GM12878 (cell line): Measurements from ENCODE around the gene POC5. TPM values are rescaled to one million over a fixed set of nuclear protein-coding genes. Genes with fewer than 3 reads are reported as not detected.

Source experiments
- ATF7 ChIP-seq: fragments of 450-650 bp; IDR thresholded peaks from 2 replicates; pipeline ENCODE4 v1.6.1; 2016; ENCODE audit warnings: low read depth, mild to moderate bottlenecking
- BACH1 ChIP-seq: fragments of 450-650 bp; IDR thresholded peaks from 2 replicates; pipeline ENCODE4 v1.6.1; 2017; ENCODE audit warnings: mild to moderate bottlenecking, borderline replicate concordance
- CBX3 ChIP-seq: fragments of 200-600 bp; sonication (generic); IDR thresholded peaks from 2 replicates; pipeline ENCODE4 v1.6.1; 2016; ENCODE audit warnings: low read depth, borderline replicate concordance
- EED ChIP-seq: sonication (generic); IDR thresholded peaks from 2 replicates; pipeline ENCODE4 v1.6.1; 2016; ENCODE audit warnings: antibody characterized with exemption, low read depth
- ETV6 ChIP-seq, 2 experiments: fragments of 450-650 bp in 1 of 2; IDR thresholded peaks in 1 of 2; conservative IDR thresholded peaks in 1 of 2; 2 replicates each; pipeline ENCODE4 v1.6.1; 2014; ENCODE audit warnings: antibody characterized with exemption in 1 of 2, borderline replicate concordance in 1 of 2, low read depth in 1 of 2, mild to moderate bottlenecking in 1 of 2, moderate library complexity in 1 of 2
- IKZF2 ChIP-seq, 2 experiments: fragments of 450-650 bp; IDR thresholded peaks; 2 replicates each; pipeline ENCODE4 v1.6.1; 2017; ENCODE audit warnings: mild to moderate bottlenecking in 2 of 2, moderate library complexity in 2 of 2
- IRF4 ChIP-seq: IDR thresholded peaks from 2 replicates; pipeline ENCODE4 v1.6.1; 2011; ENCODE audit warnings: low read depth, low read length
- JUNB ChIP-seq: IDR thresholded peaks from 2 replicates; pipeline ENCODE4 v1.6.1; 2016; ENCODE audit warnings: antibody characterized with exemption, mild to moderate bottlenecking
- MTA3 ChIP-seq: IDR thresholded peaks from 2 replicates; pipeline ENCODE4 v1.6.1; 2012; ENCODE audit warnings: low read length, inconsistent platforms, borderline replicate concordance
- NFIC ChIP-seq: IDR thresholded peaks from 2 replicates; pipeline ENCODE4 v1.6.1; 2012; ENCODE audit warnings: low read depth, mild to moderate bottlenecking, inconsistent platforms, low read length, moderate library complexity
- NKRF ChIP-seq: fragments of 450-650 bp; conservative IDR thresholded peaks from 2 replicates; pipeline ENCODE4 v1.6.1; 2017; ENCODE audit warnings: mild to moderate bottlenecking, moderate library complexity
- NR2F1 ChIP-seq: fragments of 450-650 bp; conservative IDR thresholded peaks from 2 replicates; pipeline ENCODE4 v1.6.1; 2017; ENCODE audit warnings: mild to moderate bottlenecking
- PAX5 ChIP-seq: IDR thresholded peaks from 2 replicates; pipeline ENCODE4 v1.6.1; 2011; ENCODE audit warnings: low read depth, low read length, borderline replicate concordance
- RUNX3 ChIP-seq: IDR thresholded peaks from 2 replicates; pipeline ENCODE4 v1.6.1; 2012; ENCODE audit warnings: low read length, inconsistent platforms
- TCF3 ChIP-seq: IDR thresholded peaks from 2 replicates; pipeline ENCODE4 v1.6.1; 2012; ENCODE audit warnings: low read depth, mild to moderate bottlenecking, low read length, borderline replicate concordance; ENCODE audit not compliant: insufficient read depth
- USF1 ChIP-seq: IDR thresholded peaks from 2 replicates; pipeline ENCODE4 v1.6.1; 2011; ENCODE audit warnings: borderline replicate concordance, low read depth, mild to moderate bottlenecking, moderate library complexity, mixed read lengths, low read length; ENCODE audit not compliant: insufficient read depth; ENCODE audit errors: extremely low read length
- YBX1 ChIP-seq: fragments of 450-650 bp; IDR thresholded peaks from 2 replicates; pipeline ENCODE4 v1.6.1; 2016; ENCODE audit warnings: antibody characterized with exemption
- YY1 ChIP-seq: IDR thresholded peaks from 2 replicates; pipeline ENCODE4 v1.6.1; 2011; ENCODE audit warnings: low read depth, mild to moderate bottlenecking, low read length
- ZNF217 ChIP-seq: fragments of 450-650 bp; IDR thresholded peaks from 2 replicates; pipeline ENCODE4 v1.6.1; 2017; ENCODE audit warnings: antibody characterized with exemption, mild to moderate bottlenecking
- ZNF592 ChIP-seq: fragments of 450-650 bp; IDR thresholded peaks from 2 replicates; pipeline ENCODE4 v1.6.1; 2017; ENCODE audit warnings: mild to moderate bottlenecking, moderate library complexity
- ZSCAN29 ChIP-seq: fragments of 450-650 bp; IDR thresholded peaks from 2 replicates; pipeline ENCODE4 v1.6.1; 2017; ENCODE audit warnings: mild to moderate bottlenecking, moderate library complexity
- polyA plus RNA-seq, 11 experiments: library from polyadenylated mRNA; depleted of rRNA in 4 of 11; unstranded in 6 of 11; stranded (reverse) in 5 of 11; fragments of >200 nt; fragmentation: Nextera tagmentation in 4 of 11; fragmentation: Illumina TruSeq in 1 of 11; extraction: Ambion mirVana in 4 of 11; extraction: Trizol in 1 of 11; gene quantifications; 1 replicate in 1 of 11; 2 replicates in 10 of 11; pipeline versions ENCODE4 v1.2.1 to v1.2.3, GENCODE V29; 2011 to 2016; ENCODE audit warnings: inconsistent platforms in 2 of 11, missing spikeins in 2 of 11, low read depth in 1 of 11
- total RNA-seq, 4 experiments: library from RNA; depleted of rRNA in 3 of 4; stranded (reverse); fragments of >200 nt in 3 of 4; fragmentation: Illumina TruSeq in 1 of 4; extraction: Trizol in 1 of 4; gene quantifications; 2 replicates each; pipeline versions ENCODE4 v1.2.1 to v1.2.3, GENCODE V29; 2013 to 2021
- TF ChIP-seq, protein P1 (sequence below): IDR thresholded peaks from 2 replicates; pipeline ENCODE4 v1.6.1; 2012; ENCODE audit warnings: low read depth, low read length, improper control_type of control experiment

POC5 gene
- total and polyA plus RNA-seq, 10 of the 15 experiments (the other 5 are each of a cell fraction or from before 2014, with no cell fraction given), result 13.1 to 25.6 (median 21.8) TPM

DNA sequence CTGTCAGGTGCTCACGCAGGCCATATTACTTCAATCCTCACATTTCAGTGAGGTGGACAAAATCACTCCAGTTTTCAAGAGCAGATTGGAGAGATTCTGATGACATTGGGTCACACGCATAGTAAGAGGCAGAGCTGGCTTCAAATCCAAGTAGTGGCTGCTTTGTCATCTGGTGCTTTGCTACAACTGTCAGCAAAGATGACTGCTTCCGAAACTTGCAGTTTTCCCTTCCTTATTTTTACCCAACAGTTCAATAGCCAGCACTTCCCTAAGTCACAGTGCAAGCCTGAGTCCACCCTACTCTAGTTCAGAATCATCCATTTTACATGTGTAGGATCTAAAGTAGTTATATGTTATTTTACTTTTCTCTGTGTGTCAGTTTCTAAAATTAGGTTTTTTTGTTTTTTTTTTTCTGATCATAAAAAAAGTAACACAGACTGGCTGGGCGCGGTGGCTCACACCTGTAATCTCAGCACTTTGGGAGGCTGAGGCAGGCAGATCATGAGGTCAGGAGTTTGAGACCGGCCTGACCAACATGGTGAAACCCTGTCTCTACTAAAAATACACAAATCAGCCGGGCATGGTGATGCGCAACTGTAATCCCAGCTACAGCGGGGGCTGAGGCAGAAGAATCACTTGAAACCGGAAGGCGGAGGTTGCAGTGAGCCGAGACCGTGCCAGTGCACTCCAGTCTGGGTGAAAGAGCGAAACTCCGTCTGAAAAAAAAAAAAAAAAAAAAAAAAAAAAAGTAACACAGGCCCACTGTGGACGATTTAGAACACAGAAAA, 56.4 kb downstream of the POC5 start (continued):
- TF ChIP-seq RUNX3 (peak; percentile 16; the same call in 1 of the 2 replicates), TCF3 (0 out of 2 replicates have a peak, but pooled peaks have one; percentile 20), ZSCAN29 (no peak), CBX3 (no peak), ZNF217 (no peak), JUNB (peak; percentile 61), IRF4 (peak; percentile 51; the same call in 1 of the 2 replicates), ATF7 (no peak), NFIC (peak; percentile 31), NKRF (no peak), ZNF592 (no peak), USF1 (no peak), YBX1 (no peak), IKZF2 (IDR thresholded peaks at IDR 0.05) (peak in 1 of 2 experiments; percentile 11; a peak in 3 of 4 replicates), ETV6 (conservative IDR thresholded peaks at IDR 0.05 in 1 of 2, IDR thresholded peaks at IDR 0.05 in 1 of 2; ENCODE audit: borderline replicate concordance in 1 of 2, low read depth in 1 of 2) (0 out of 4 replicates have a peak, but pooled peaks of 1 of the 2 experiments have one; percentile 9), MTA3 (no peak), NR2F1 (no peak), PAX5 (no peak), BACH1 (no peak), EED (peak; percentile 71), YY1 (no peak)
- TF ChIP-seq, protein P1, sequence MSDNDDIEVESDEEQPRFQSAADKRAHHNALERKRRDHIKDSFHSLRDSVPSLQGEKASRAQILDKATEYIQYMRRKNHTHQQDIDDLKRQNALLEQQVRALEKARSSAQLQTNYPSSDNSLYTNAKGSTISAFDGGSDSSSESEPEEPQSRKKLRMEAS, result no peak
